Activated T-helper 1 cell treated with Interleukin-2 at 50 U/mL for 16 hours (primary cell): ENCODE measurements around the gene EXOC3L1.

Source experiments
- DNase-seq: peaks from one replicate; pipeline ENCODE4 v3.0.0-alpha.2; 2020; ENCODE audit warnings: low read depth

EXOC3L1 gene

DNA sequence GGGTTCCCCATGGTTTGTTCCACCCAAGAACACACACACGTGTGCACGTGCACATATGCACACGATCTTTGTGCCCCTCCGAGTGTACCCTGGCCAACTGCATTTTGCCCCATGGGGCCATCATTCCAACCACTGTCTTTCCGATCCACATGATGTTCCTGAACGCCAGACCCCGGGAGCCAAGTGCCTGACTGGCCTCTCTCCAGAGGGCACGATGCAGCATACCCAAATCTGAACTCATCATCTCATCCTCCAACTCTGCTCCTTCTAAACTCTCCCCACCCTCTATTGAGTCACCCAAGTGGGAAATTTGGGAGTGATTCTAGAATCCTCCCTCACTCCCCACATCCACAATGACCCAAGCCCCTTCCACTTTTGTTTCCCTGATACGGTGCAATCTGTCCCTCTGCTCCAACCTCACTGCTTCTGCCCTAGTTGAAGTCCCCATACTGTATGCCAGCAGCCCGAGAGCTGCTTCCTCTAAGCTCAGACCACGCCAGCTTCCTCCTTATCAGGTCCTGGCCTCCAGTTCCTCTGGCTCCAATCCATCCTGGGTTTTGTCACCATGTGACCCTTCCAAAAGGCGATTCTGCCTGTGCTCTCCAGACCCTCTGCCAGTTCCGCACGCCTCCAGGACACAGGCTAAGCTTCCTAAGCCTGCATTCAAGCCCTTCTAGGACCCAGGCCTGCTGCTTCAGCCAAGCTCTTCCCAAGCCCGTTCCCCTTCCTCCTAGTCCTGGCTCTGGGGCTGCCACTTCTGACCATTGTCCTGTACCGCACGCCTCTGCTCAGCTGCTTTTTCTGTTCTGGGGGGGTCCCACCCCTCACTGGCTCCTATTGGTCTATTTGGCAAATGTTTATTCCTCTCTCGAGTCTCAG is 26.9 kb upstream of the EXOC3L1 start:
- no peak for DNase-seq

GRCh38 chr16:67215706-67216105 is 25.8 kb upstream of the EXOC3L1 start:
- no peak for DNase-seq

- no peak for DNase-seq
These were observed 23.5 kb upstream of the EXOC3L1 start for GRCh38 chr16:67213197-67214019.

- DNase-seq = no peak
These were observed 22.8 kb upstream of the EXOC3L1 start for GRCh38 chr16:67212766-67213165.

GRCh38 chr16:67211674-67212073 is 21.7 kb upstream of the EXOC3L1 start:
- DNase-seq = no peak

GRCh38 chr16:67210069-67210937 is 20.4 kb upstream of the EXOC3L1 start:
- no peak for DNase-seq

DNA sequence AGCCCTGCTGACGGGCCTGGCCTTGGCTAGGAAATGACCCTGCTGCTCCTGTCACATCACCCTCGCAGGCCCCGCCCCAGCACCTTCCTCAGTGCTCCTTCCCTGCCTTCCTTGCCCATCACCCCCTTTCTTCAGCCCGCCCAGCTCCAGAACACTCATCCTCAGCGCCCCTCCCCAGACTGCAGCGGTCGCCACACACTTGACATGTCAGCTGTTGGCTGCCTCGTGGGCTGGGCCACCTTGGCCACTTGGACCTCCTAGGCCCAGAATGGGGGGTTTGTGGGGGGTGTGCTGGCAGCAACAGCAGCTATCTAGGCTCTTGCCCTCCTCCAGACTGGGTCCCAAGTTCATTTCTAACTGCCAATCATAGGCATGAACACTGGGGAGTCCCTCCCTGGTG is 19.6 kb upstream of the EXOC3L1 start:
- DNase-seq = no peak

GRCh38 chr16:67208154-67208896 is 18.4 kb upstream of the EXOC3L1 start:
- DNase-seq = no peak

DNA sequence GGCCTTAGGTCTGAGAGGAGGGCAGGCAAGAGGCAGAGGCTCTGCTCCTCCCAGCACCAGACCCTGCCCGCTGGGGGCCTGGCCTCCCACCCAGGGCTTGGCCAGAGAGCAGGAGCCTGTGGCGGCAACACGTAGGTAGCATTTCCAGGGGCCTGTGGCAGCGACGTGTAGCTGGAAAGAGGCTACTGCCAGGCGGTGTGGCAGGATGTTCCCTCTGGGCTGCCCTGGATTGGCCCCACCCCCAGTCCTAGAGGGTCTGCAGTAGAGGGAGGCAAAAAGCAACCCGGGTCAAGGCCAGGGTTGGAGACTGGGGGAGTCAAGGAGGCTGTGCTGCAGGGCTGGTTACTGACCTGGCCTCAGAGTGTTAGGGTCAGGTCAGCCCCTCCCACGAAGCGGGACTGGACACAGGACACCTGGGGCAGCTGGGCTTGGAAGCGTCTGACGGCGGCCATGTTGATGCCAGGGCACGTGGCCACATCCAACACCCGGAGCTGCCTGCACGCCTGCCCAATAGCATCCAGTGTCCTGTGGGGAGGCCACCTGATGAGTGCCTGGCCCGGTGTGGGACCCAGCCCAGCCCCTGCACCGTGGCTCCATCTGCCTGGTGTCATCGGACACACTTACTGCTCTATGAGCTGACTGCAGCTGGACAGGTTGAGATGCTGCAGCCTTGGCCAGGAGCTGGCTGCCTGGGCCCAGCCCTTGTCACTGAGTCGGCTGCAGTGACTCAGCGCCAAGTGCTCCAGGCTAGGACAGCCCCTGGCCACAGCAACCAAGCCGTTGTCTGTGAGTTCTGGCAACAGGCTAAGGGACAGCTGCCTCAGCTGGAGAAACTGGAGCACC is 17.5 kb upstream of the EXOC3L1 start:
- DNase-seq = no peak

DNA sequence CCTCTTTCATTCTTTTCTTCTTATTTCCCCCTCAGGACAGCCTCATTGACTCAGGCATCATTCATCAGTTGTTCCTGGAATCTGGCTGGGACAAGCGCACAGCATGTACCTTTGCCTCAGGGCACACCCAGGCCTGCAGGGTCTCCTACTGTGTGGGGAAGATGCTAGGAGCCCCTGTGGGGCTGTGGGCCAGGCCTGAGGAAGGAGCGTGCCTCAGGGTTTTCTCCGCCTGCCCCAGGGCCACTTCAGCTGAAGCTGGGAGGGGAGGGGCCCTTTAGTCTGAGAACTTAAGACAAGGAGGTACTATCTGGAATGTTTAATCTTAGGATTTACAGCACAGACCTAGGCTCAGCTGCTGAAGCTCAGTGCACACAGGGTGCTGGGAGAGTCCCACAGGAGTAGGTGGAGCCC is 16.9 kb upstream of the EXOC3L1 start:
- DNase-seq = no peak

- no peak for DNase-seq
These were observed 16.3 kb upstream of the EXOC3L1 start for GRCh38 chr16:67206129-67206837.

- no peak for DNase-seq
These were observed 14.1 kb upstream of the EXOC3L1 start for GRCh38 chr16:67204076-67204475.

GRCh38 chr16:67202956-67203493 is 13.1 kb upstream of the EXOC3L1 start:
- no peak for DNase-seq

DNA sequence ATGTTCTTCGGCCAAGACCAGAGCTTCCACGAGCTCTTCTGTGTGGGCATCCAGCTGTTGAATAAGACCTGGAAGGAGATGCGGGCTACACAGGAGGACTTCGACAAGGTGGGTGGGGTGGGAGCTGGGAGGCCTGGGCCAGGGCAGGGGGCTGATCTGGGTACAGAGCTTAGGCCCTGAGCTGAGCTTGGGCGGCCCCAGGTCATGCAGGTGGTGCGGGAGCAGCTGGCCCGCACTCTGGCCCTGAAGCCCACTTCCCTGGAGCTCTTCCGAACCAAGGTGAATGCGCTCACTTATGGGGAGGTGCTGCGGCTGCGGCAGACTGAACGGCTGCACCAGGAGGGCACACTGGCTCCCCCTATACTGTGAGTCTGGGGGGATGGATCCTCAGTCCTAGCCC is 12.5 kb upstream of the EXOC3L1 start:
- no peak for DNase-seq

- DNase-seq = no peak
These were observed 11.7 kb upstream of the EXOC3L1 start for GRCh38 chr16:67201411-67202345.

GRCh38 chr16:67200491-67200890 is 10.6 kb upstream of the EXOC3L1 start:
- DNase-seq = no peak

DNA sequence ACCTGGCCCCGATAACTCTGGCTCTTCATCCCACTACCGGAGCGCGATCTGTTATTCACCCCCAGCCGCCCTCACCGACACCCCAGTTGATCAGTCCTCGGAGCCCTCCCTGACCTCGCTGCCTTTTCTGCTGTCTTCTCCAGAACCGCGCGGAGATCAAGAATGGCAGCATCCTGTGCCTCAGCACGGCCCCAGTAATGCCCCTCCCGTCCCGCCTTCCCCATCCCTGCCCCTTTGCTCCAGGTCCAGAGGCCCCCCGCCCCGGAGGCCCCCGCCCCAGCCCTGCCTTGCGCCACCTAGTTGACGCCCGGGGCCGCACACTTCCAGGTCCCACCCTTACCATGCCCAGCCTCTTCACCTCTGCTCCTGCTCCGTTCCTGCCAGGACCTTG is 9.9 kb upstream of the EXOC3L1 start:
- no peak for DNase-seq

DNA sequence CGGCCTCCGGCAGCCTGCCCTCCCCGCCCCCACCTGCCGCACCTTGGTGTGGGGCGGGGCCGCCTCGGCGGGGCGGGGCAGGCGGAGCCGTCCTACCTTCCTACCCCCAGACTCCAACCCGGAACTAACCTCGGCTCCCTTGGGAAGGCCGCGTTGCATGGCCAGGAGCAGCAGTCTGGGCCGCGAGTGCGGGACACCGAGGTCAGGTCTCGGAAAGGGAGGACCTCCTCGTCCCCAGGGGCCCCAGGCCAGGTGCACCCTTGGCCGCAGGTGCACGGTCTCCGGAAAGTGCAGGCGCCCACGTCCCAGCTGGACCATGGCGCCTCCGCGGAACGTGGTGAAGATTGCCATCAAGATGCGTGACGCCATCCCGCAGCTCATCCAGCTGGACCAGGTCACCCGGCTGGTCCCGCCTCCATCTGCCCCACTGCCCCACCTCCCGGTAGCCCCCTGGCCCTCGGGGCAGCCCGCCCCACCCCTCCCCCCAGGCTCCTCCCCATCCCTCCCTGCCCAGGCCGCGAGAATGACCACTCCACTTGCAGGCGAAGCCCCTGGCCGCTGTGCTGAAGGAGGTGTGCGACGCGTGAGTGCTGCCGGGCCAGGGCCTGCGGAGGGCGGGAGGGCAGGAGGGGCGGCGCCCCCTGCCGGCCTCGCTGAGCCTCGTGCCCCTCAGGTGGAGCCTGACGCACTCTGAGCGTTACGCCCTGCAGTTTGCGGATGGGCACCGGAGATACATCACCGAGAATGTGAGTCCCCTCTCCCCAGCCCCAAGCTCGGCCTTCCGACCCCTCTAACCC is 9.3 kb upstream of the EXOC3L1 start, which contains the start of gene ELMO3:
Gene ELMO3 (plus strand): TSS at position 121 of the 797 bp plus-strand sequence. CDS start 196 bp downstream, at position 317.
- no peak for DNase-seq
